Esophagus (tissue), 2 donors: ENCODE data around the gene CCDC178. TPM values are rescaled to one million over a fixed set of nuclear protein-coding genes. Genes with fewer than 3 reads are reported as not detected.

Experiments used
- H3K27ac ChIP-seq, 2 donors: one replicate each; pipeline ENCODE4 v1.5.1; 2013; ENCODE audit warnings: low read depth in 2 of 2, mild to moderate bottlenecking in 2 of 2, inconsistent platforms in 1 of 2, low read length in 1 of 2, moderate library complexity in 1 of 2
- H3K27me3 ChIP-seq, 2 donors: one replicate each; pipeline ENCODE4 v1.6.1; 2013; ENCODE audit warnings: low read length in 2 of 2, control low read depth in 1 of 2, mild to moderate bottlenecking in 1 of 2; ENCODE audit not compliant: insufficient read depth in 2 of 2, control insufficient read depth in 1 of 2
- H3K36me3 ChIP-seq, 2 donors: one replicate each; pipeline ENCODE4 v1.6.1; 2013; ENCODE audit warnings: low read length in 1 of 2; ENCODE audit not compliant: control insufficient read depth in 2 of 2, insufficient read depth in 2 of 2
- H3K4me1 ChIP-seq, 2 donors: one replicate each; pipeline ENCODE4 v1.6.1; 2013; ENCODE audit warnings: low read length in 1 of 2; ENCODE audit not compliant: control insufficient read depth in 2 of 2, insufficient read depth in 2 of 2
- H3K4me3 ChIP-seq, 2 donors: one replicate each; pipeline ENCODE4 v1.5.1; 2013; ENCODE audit warnings: low read length in 2 of 2, mild to moderate bottlenecking in 2 of 2, low read depth in 1 of 2, moderate library complexity in 1 of 2
- H3K9me3 ChIP-seq, 2 donors: one replicate each; pipeline ENCODE4 v1.6.1; 2013; ENCODE audit warnings: mild to moderate bottlenecking in 2 of 2, low read depth in 1 of 2, low read length in 1 of 2, moderate library complexity in 1 of 2; ENCODE audit not compliant: control insufficient read depth in 2 of 2, insufficient read depth in 1 of 2
- WGBS, 2 donors: extraction: QIAGEN DNeasy Blood & Tissue Kit; methylation state at CpG; one replicate each; pipeline ENCODE4 v1.1.7; 2013; 5-methylcytosine and 5-hydroxymethylcytosine counted together
- polyA plus RNA-seq, 2 donors: library from polyadenylated mRNA; stranded (reverse); fragments of 200-250 nt; gene quantifications; one replicate each; pipeline ENCODE4 v1.2.3, GENCODE V29; 2013
- donor health status: healthy with polysubstance abuse.
- donor health status: Bipolar disorder and iron deficiency.

The CCDC178 gene
- polyA plus RNA-seq, 2 donors, result 0.24 to 0.34 TPM

DNA sequence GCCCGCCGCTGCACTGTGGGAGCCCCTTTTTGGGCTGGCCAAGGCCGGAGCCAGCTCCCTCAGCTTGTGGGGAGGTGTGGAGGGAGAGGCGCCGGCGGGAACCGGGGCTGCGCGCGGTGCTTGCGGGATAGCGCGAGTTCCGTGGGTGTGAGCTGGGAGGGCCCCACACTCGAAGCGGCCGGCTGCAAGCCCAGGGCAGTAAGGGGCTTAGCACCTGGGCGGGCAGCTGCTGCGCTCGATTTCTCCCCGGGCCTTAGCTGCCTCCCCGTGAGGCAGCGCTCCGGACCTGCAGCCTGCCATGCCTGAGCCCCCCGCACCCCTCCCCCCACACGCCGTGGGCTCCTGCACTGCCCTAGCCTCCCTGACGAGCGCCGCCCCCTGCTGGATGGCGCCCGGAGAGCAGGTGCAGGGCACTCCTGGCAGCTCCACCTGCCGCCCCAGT, 124.4 kb downstream of the CCDC178 start:
- 95 to 96% methylated on average over 33 of the region's 33 CpGs for WGBS, 2 donors
- Histone ChIP-seq H3K27me3 (no peaks in the 10 kb centered on the region), H3K4me1 (no peaks in the 10 kb centered on the region), H3K27ac (no peak overlapping the region), H3K9me3 (peaks cover 0 to 7% of the 10 kb centered on the region in 2 donors), H3K4me3 (no peak overlapping the region), H3K36me3 (no peaks in the 10 kb centered on the region)

DNA sequence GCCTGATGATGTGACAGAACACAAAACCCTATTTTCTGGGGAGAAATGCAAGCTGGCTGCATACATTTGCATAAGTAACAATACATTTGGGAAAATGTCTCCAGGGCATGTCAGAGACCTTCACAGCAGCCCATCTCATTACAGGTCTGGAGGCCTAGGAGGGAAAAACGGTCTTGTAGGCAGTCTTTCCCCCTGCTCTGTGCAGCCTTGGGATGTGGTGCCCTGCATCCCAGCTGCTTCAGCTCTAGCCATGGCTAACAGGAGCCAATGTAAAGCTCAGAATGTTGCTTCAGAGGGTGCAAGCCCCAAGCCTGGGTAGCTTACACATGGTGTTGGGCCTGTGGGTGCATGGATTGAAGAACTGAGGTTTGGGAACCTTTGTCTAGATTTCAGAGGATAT, 133.0 kb downstream of the CCDC178 start:
- H3K4me3 ChIP-seq, result no peak overlapping the region
- H3K9me3 ChIP-seq, result peaks cover 0 to 6% of the 10 kb centered on the region in 2 donors
- no peaks in the 10 kb centered on the region for H3K27me3 ChIP-seq
- H3K36me3 ChIP-seq, result no peaks in the 10 kb centered on the region
- no peaks in the 10 kb centered on the region for H3K4me1 ChIP-seq
- no peak overlapping the region for H3K27ac ChIP-seq
- WGBS, 2 donors, result 65 to 81% methylated on average over 1 of the region's 1 CpG

GRCh38 chr18:33304277-33304676, 136.2 kb downstream of the CCDC178 start:
- no peaks in the 10 kb centered on the region for H3K4me1 ChIP-seq
- 78 to 86% methylated on average over 3 of the region's 3 CpGs for WGBS, 2 donors
- no peaks in the 10 kb centered on the region for H3K36me3 ChIP-seq
- H3K9me3 ChIP-seq, result peaks cover 0 to 3% of the 10 kb centered on the region in 2 donors
- H3K27ac ChIP-seq, result no peak overlapping the region
- H3K27me3 ChIP-seq, result no peaks in the 10 kb centered on the region
- no peak overlapping the region for H3K4me3 ChIP-seq

DNA sequence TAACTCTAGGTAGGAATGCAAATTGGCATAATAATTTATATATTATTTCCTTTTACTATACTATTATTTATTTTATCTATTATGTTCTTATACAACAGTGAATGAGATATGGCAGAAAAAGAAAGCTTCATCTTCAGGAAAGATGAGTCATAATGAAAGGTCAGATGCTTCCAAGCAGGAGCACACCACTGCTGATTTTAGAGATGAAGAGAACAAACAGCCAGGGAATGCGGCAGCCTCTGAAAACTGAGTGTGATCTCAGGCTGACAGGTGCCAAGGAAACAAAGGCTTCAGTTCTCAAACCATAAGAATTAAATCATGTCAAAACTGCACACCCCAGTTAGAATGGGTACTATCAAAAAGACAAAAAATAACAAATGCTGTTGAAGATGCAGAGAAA, 149.0 kb downstream of the CCDC178 start:
- WGBS, 2 donors, result 38 to 57% methylated on average over 1 of the region's 1 CpG
- no peaks in the 10 kb centered on the region for H3K4me1 ChIP-seq
- no peaks in the 10 kb centered on the region for H3K9me3 ChIP-seq
- no peaks in the 10 kb centered on the region for H3K27me3 ChIP-seq
- no peaks in the 10 kb centered on the region for H3K36me3 ChIP-seq
- no peak overlapping the region for H3K27ac ChIP-seq
- no peak overlapping the region for H3K4me3 ChIP-seq

GRCh38 chr18:33288082-33288716, 152.3 kb downstream of the CCDC178 start:
- no peaks in the 10 kb centered on the region for H3K27me3 ChIP-seq
- H3K4me1 ChIP-seq, result no peaks in the 10 kb centered on the region
- WGBS, 2 donors, result 80 to 89% methylated on average over 3 of the region's 3 CpGs
- H3K4me3 ChIP-seq, result no peak overlapping the region
- H3K36me3 ChIP-seq, result no peaks in the 10 kb centered on the region
- no peaks in the 10 kb centered on the region for H3K9me3 ChIP-seq
- H3K27ac ChIP-seq, result no peak overlapping the region

- Histone ChIP-seq H3K4me1 (peaks cover 0 to 5% of the 10 kb centered on the region in 2 donors), H3K4me3 (no peak overlapping the region), H3K27ac (no peak overlapping the region), H3K36me3 (no peaks in the 10 kb centered on the region), H3K9me3 (peaks cover 0 to 3% of the 10 kb centered on the region in 2 donors), H3K27me3 (no peaks in the 10 kb centered on the region)
- WGBS, 2 donors, result 49 to 66% methylated on average over 6 of the region's 6 CpGs
These were observed 157.7 kb downstream of the CCDC178 start for GRCh38 chr18:33282709-33283333.

DNA sequence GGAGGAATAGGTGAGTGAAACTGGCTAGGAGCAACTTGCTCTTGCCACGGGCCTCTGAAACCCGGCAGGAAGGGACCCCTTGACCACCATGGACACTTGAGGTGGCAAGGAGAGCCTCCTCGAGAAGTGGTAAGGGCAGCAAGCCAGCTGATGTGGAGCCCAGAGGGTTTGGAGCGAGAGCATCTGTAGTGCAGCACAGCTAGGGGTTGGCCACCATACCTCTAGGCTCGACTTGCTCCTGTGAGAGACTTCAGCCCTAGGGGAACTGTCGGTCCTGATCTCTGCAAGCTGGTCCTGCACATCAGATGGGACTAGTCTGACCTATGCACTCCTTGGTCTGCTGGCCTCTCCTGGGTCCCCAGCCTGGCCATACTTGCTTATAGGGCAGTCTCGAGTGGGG, 158.4 kb downstream of the CCDC178 start:
- peaks cover 0 to 5% of the 10 kb centered on the region in 2 donors for H3K4me1 ChIP-seq
- no peak overlapping the region for H3K4me3 ChIP-seq
- peaks cover 0 to 3% of the 10 kb centered on the region in 2 donors for H3K9me3 ChIP-seq
- WGBS, 2 donors, result 85 to 88% methylated on average over 7 of the region's 7 CpGs
- no peaks in the 10 kb centered on the region for H3K36me3 ChIP-seq
- H3K27ac ChIP-seq, result no peak overlapping the region
- H3K27me3 ChIP-seq, result no peaks in the 10 kb centered on the region

GRCh38 chr18:33277431-33277830, 163.1 kb downstream of the CCDC178 start:
- Histone ChIP-seq H3K4me3 (no peak overlapping the region), H3K9me3 (peaks cover 0 to 3% of the 10 kb centered on the region in 2 donors), H3K4me1 (peaks cover 0 to under 1% of the 10 kb centered on the region in 2 donors), H3K36me3 (no peaks in the 10 kb centered on the region), H3K27ac (no peak overlapping the region), H3K27me3 (no peaks in the 10 kb centered on the region)

DNA sequence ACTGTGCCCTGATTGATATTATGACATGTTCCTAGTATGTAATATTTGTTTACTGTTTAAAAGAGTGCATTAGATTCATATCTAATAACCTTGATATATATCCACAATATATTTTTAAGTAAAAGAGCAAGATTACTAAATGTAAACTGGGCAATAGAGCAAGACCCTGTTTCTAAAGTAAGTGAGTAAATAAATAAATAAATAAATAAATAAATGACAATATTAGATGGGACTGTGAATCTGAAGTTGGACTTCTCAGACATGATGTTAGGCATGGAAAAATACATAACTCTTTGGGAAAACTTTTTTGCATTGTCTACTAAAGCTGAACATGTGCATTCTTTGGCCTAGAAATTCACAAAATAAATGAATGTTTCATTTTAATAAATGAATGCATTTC, 164.7 kb downstream of the CCDC178 start:
- Histone ChIP-seq H3K9me3 (no peaks in the 10 kb centered on the region), H3K36me3 (no peaks in the 10 kb centered on the region), H3K27me3 (no peaks in the 10 kb centered on the region), H3K4me3 (no peak overlapping the region), H3K4me1 (no peaks in the 10 kb centered on the region), H3K27ac (no peak overlapping the region)

GRCh38 chr18:33270297-33270696, 170.2 kb downstream of the CCDC178 start:
- Histone ChIP-seq H3K4me1 (no peaks in the 10 kb centered on the region), H3K36me3 (no peaks in the 10 kb centered on the region), H3K9me3 (no peaks in the 10 kb centered on the region), H3K27me3 (no peaks in the 10 kb centered on the region), H3K4me3 (no peak overlapping the region), H3K27ac (no peak overlapping the region)
- WGBS, 2 donors, result 52 to 60% methylated on average over 1 of the region's 1 CpG
